AG09319 (cell line): ENCODE data around the gene FOXD4L3.
"Not testable (repeated sequence)": the region's sequence is repeated elsewhere in the genome, so short reads cannot be mapped to it uniquely, and the experiment has no call there.

Experiments
- DNase-seq: peaks from one replicate; pipeline ENCODE4 v3.0.0-alpha.2; 2010; ENCODE audit warnings: low read depth; ENCODE audit errors: extremely low read depth

The FOXD4L3 gene

GRCh38 chr9:68302567-68302966, at the start of gene FOXD4L3:
TSS of gene FOXD4L3 (plus strand) at chr9:68302867. CDS start at chr9:68302952, 85 bp downstream.
- not testable (repeated sequence) for DNase-seq

DNA sequence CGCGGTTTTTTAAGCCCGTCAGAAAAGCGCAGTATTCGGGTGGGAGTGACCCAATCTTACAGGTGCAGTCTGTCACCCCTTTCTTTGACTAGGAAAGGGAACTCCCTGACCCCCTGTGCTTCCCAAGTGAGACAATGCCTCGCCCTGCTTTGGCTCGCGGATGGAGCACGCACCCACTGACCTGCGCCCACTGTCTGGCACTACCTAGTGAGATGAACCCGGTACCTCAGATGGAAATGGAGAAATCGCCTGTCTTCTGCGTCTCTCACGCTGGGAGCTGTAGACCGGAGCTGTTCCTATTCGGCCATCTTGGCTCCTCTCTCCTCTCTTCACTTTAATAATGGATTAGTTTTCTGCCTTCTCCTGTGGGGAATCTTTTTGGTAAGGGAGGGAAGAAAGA, 21.6 kb upstream of the FOXD4L3 start:
- not testable (repeated sequence) for DNase-seq

- not testable (repeated sequence) for DNase-seq
Measured at GRCh38 chr9:68303771-68304170, 1.1 kb downstream of the FOXD4L3 start.

GRCh38 chr9:68304212-68304611, 1.5 kb downstream of the FOXD4L3 start:
- not testable (repeated sequence) for DNase-seq

GRCh38 chr9:68304777-68305176, 2.1 kb downstream of the FOXD4L3 start:
- DNase-seq = not testable (repeated sequence)

GRCh38 chr9:68305680-68306285, 3.1 kb downstream of the FOXD4L3 start:
- DNase-seq = not testable (repeated sequence)

DNA sequence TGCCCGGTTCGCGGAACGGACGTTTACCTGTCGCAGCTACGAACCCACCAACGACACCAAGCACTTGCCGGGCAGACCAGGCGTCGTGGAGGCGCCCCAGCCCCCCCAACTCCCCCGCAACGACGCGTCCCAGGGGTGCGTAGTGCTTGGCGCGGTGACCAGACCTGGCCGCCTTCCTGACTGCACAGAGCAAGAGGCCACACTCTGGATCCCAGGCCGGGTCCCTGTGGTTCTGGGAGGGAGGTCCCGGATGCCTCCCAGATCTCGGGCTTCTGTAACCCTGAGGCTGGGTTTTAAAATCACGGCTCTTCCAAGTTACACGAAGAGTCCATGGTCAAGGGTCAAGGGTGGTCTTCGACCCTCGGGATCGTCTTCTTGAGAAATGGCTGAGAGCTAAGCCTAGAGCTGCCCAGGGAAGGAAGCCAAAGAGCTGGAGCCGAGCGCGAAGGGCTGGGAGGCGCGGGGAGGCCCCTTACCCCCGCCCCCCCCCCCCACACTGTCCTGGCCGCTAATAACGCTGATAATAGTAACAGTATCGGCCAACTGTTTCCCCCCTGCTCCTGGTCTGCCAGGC, 3.8 kb downstream of the FOXD4L3 start:
- not testable (repeated sequence) for DNase-seq

DNA sequence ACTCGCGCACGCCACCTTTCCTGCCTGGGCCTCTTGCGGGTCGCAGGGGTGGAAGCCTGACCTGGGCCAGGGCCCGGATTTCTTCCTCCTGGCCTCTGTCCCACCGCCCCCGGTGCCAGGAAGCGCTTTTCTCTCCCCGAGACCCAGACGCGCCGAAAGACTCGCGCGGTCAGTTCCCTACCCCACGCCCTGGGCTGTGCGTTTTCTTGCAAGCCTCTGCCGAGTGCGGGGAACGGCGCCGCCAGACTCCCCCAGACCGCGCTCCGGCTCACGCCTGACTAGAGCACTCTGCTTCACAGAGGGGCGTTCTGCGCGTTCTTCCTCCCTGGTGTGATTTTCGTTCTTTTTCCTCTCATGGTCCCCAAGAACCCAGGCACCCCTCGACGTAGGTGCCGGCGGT, 4.5 kb downstream of the FOXD4L3 start:
- not testable (repeated sequence) for DNase-seq

GRCh38 chr9:68307654-68308053, 5.0 kb downstream of the FOXD4L3 start:
- DNase-seq = not testable (repeated sequence)

- not testable (repeated sequence) for DNase-seq
Measured at GRCh38 chr9:68311208-68311607, 8.5 kb downstream of the FOXD4L3 start.

- not testable (repeated sequence) for DNase-seq
Measured at GRCh38 chr9:68318209-68318608, 15.5 kb downstream of the FOXD4L3 start.

GRCh38 chr9:68323749-68324148, 21.1 kb downstream of the FOXD4L3 start:
- DNase-seq = not testable (repeated sequence)

DNA sequence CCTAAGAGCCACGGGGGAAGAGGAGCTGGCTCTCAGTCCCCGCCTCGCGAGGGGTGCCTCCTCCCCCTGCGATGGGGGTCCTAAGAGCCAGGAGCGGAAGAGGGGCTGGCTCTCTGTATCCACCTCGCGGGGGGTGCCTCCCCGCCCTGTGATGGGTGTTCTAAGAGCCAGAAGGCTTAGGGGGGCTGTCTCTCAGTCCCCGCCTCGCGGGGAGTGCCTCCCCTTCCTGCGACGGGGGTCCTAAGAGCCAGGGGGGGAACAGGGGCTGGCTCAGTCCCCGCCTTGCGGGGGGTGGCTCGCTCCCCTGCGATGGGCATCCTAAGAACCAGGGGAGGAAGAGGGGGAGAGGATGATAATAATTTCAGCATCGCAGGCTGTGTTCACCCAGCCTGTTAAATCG, 21.9 kb downstream of the FOXD4L3 start:
- DNase-seq = not testable (repeated sequence)

DNA sequence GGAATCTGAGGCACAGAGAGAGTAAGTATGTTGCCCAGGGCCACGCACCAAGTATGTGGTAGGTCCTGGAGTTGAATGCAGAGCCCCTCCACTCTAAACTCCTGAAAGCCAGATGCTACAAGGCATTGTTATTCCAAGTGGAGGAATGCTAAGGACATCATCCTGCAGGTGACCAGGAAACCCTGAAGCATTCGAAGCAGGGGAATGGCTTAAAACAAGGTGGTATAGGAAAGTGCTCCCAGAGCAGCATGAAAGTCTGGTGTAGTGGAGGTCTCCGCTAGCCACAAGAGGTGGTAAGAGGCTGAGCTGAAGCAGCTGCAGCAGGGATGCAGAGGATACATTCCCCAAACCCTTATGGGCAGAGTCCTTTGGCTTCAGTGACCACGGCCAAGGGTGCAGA, 26.4 kb downstream of the FOXD4L3 start:
- not testable (repeated sequence) for DNase-seq

- not testable (repeated sequence) for DNase-seq
Measured at GRCh38 chr9:68330531-68331173, 28.0 kb downstream of the FOXD4L3 start.

- not testable (repeated sequence) for DNase-seq
Measured at GRCh38 chr9:68332122-68332521, 29.5 kb downstream of the FOXD4L3 start.

- not testable (repeated sequence) for DNase-seq
Measured at GRCh38 chr9:68335935-68336334, 33.3 kb downstream of the FOXD4L3 start.

DNA sequence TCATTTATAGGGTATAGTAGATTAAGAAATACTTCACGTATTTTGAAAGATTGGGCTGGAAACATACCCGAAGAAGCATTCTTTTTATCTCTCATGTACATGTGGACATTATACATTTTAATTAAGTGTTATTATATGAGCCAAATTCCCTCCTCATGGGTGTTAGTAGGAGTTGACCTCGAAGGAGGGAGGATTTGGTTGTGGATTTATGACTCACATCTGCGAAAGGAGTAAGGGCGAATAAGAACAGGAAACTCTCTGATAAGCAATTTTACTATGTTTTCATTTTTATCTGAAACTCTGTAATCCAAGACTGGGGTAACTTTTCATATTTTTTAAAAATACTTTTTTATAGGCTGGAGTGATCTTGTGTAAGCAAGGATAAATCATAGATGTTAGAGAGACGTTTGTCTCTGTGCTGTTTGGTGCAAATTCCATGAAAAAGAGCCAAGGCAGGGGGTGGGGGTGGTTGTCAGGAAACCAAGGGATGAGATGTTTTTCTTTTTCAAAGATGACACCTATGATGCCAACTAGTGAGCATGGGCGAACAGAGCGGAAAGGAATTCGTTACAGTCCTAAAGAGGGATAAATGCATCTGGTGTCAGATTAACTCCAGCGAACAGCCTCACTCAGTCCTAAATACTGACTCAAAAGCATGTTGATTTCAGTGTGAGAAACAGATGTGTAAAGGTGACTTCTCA, 34.1 kb downstream of the FOXD4L3 start:
- not testable (repeated sequence) for DNase-seq

DNA sequence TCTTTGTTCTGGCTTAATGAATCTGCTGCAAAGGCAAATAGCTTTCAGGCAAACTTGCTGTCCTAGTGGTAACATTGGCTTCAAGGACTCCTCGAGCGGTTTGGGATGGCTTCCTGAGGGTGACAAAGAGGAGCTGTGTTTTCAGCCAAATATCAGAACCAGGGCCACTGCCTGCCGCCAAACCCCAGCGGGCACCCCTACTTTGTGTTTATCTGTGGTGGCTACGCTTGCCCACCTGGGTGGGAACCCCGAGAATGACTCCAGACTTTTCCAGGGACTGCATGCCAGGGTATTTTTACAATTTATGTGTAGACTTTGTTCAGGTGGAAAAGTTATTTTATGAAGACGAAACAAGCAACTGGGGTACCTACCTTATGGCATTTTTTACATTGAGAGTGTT, 35.3 kb downstream of the FOXD4L3 start:
- not testable (repeated sequence) for DNase-seq

DNA sequence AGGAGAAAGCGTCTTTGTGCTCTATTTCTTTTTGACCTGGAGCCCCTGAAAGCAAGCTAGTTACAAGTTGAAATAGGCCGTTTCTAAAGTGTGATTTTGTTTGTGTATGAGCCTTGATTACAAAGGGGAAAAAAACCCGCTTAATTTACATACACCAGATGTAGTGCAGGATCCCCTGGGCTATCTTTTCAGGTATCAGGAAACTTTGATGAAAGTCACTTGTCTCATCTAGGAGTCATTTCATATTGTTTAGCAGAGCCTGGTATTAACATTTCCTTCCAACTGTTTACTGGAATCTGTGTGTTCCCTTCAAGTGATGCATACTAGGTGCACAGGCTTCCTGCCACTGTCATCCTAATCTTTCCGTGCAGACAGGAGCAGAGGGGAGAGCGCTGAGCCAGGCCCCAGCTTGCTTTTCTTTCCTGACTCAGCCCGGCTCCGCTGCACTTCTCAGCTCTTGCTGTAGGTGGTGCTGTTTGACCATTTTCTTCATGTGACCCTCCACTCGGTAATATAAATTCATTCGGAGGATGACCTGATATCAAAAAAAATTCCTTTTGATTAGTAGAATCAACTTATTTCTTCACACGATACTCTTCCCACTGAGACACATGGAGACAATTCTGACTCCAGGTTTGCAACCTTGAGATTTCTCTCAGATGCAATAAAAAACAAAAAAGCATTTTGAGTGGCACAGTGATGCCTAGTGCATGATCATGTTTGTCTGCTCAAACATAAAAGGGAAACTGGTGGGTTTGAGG, 39.8 kb downstream of the FOXD4L3 start:
- DNase-seq = not testable (repeated sequence)

- not testable (repeated sequence) for DNase-seq
Measured at GRCh38 chr9:68343242-68343641, 40.6 kb downstream of the FOXD4L3 start.
